K562 (cell line): ENCODE results near the gene TNFAIP8L1.

Source experiments
- CBX2 ChIP-seq: fragments of 200-600 bp; sonication (generic); IDR thresholded peaks from one replicate; pipeline ENCODE4 v1.6.1; 2012; ENCODE audit warnings: mild to moderate bottlenecking, low read length, inconsistent platforms; ENCODE audit not compliant: insufficient read depth, poor library complexity, severe bottlenecking
- CREBBP ChIP-seq: IDR thresholded peaks from one replicate; pipeline ENCODE4 v1.6.1; 2012; ENCODE audit warnings: low read depth, mild to moderate bottlenecking, control low read depth, inconsistent platforms, low read length
- EP300 ChIP-seq: IDR thresholded peaks from 2 replicates; pipeline ENCODE4 v1.6.1; 2012; ENCODE audit warnings: low read length, improper control_type of control experiment
- FOXM1 ChIP-seq, 2 experiments: fragments of 450-650 bp in 1 of 2; sonication (generic) in 1 of 2; formaldehyde crosslinking in 1 of 2; IDR thresholded peaks; 2 replicates each; pipeline versions ENCODE4 v1.6.1 to v1.9.0; 2017 to 2022; ENCODE audit warnings: low read depth in 2 of 2, mild to moderate bottlenecking in 2 of 2, missing genetic modification reagents in 1 of 2, moderate library complexity in 1 of 2
- HMG20A ChIP-seq: fragments of 450-650 bp; formaldehyde crosslinking; conservative IDR thresholded peaks from 2 replicates; pipeline ENCODE4 v1.4.0; 2020; ENCODE audit warnings: mild to moderate bottlenecking, mixed read lengths
- LCOR ChIP-seq: sonication (generic); formaldehyde crosslinking; IDR thresholded peaks from 2 replicates; pipeline ENCODE4 v1.8.0; 2022; ENCODE audit warnings: mild to moderate bottlenecking, missing genetic modification reagents
- MEF2D ChIP-seq: conservative IDR thresholded peaks from 2 replicates; pipeline ENCODE4 v1.6.1; 2016; ENCODE audit warnings: low read depth, missing genetic modification characterization, missing compliant biosample characterization
- SRF ChIP-seq, 2 experiments: fragments of 250-450, 450-650 bp in 1 of 2; sonication (Bioruptor Pico) in 1 of 2; sonication (generic) in 1 of 2; formaldehyde crosslinking; IDR thresholded peaks; 2 replicates each; pipeline versions ENCODE4 v1.5.0 to v1.5.1; 2020 to 2022; ENCODE audit warnings: mild to moderate bottlenecking in 1 of 2, missing genetic modification reagents in 1 of 2
- TF ChIP-seq, protein P1 (sequence below), 3 experiments: IDR thresholded peaks in 2 of 3; conservative IDR thresholded peaks in 1 of 3; 2 replicates each; pipeline ENCODE4 v1.5.1; 2011 to 2012; ENCODE audit warnings: low read length in 3 of 3, mild to moderate bottlenecking in 3 of 3, control low read depth in 2 of 3, improper control_type of control experiment in 1 of 3, inconsistent platforms in 1 of 3, low read depth in 1 of 3, mixed read lengths in 1 of 3, moderate library complexity in 1 of 3; ENCODE audit not compliant: insufficient read depth in 2 of 3
- TF ChIP-seq, protein P2 (sequence below): sonication (generic); formaldehyde crosslinking; IDR thresholded peaks from 2 replicates; pipeline ENCODE4 v1.8.0; 2022; ENCODE audit warnings: mild to moderate bottlenecking, missing genetic modification reagents
- TF ChIP-seq, protein P3 (sequence below): sonication (generic); formaldehyde crosslinking; IDR thresholded peaks from 2 replicates; pipeline ENCODE4 v1.8.0; 2022; ENCODE audit warnings: mild to moderate bottlenecking, low read depth, missing genetic modification reagents
- TF ChIP-seq, protein P4 (sequence below): fragments of 250-450 bp; sonication (Bioruptor Pico); IDR thresholded peaks from 2 replicates; pipeline ENCODE4 v1.8.0; 2021; ENCODE audit warnings: moderate library complexity, mild to moderate bottlenecking, inconsistent platforms
- TF ChIP-seq, protein P5 (sequence below): conservative IDR thresholded peaks from 2 replicates; pipeline ENCODE4 v1.6.1; 2011; ENCODE audit warnings: low read depth, mild to moderate bottlenecking, low read length; ENCODE audit not compliant: control insufficient read depth

GRCh38 chr19:4691373-4691772 is 52.1 kb downstream of the TNFAIP8L1 start:
- TF ChIP-seq EP300 (no peak), CREBBP (no peak), FOXM1 (IDR thresholded peaks at IDR 0.05; ENCODE audit: low read depth) (no peak), FOXM1 (CRISPR knock-in tag; IDR thresholded peaks at IDR 0.05; ENCODE audit: low read depth) (no peak), MEF2D (tag) (no peak), LCOR (CRISPR knock-in tag) (no peak), CBX2 (no peak), HMG20A (CRISPR knock-in tag) (no peak), SRF (CRISPR knock-in tag; IDR thresholded peaks at IDR 0.05) (no peak)
- TF ChIP-seq, protein P1, sequence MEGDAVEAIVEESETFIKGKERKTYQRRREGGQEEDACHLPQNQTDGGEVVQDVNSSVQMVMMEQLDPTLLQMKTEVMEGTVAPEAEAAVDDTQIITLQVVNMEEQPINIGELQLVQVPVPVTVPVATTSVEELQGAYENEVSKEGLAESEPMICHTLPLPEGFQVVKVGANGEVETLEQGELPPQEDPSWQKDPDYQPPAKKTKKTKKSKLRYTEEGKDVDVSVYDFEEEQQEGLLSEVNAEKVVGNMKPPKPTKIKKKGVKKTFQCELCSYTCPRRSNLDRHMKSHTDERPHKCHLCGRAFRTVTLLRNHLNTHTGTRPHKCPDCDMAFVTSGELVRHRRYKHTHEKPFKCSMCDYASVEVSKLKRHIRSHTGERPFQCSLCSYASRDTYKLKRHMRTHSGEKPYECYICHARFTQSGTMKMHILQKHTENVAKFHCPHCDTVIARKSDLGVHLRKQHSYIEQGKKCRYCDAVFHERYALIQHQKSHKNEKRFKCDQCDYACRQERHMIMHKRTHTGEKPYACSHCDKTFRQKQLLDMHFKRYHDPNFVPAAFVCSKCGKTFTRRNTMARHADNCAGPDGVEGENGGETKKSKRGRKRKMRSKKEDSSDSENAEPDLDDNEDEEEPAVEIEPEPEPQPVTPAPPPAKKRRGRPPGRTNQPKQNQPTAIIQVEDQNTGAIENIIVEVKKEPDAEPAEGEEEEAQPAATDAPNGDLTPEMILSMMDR (IDR thresholded peaks at IDR 0.05 in 2 of 3, conservative IDR thresholded peaks at IDR 0.05 in 1 of 3; ENCODE audit: insufficient read depth in 2 of 3, low read depth in 1 of 3, low read length in 3 of 3) = no peak
- TF ChIP-seq, protein P2, sequence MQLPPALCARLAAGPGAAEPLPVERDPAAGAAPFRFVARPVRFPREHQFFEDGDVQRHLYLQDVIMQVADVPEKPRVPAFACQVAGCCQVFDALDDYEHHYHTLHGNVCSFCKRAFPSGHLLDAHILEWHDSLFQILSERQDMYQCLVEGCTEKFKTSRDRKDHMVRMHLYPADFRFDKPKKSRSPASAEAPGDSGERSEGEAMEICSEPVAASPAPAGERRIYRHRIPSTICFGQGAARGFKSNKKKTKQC = no peak
- TF ChIP-seq, protein P3, sequence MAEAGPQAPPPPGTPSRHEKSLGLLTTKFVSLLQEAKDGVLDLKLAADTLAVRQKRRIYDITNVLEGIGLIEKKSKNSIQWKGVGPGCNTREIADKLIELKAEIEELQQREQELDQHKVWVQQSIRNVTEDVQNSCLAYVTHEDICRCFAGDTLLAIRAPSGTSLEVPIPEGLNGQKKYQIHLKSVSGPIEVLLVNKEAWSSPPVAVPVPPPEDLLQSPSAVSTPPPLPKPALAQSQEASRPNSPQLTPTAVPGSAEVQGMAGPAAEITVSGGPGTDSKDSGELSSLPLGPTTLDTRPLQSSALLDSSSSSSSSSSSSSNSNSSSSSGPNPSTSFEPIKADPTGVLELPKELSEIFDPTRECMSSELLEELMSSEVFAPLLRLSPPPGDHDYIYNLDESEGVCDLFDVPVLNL (CRISPR knock-in tag) = no peak
- TF ChIP-seq, protein P4, sequence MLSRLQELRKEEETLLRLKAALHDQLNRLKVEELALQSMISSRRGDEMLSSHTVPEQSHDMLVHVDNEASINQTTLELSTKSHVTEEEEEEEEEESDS (CRISPR knock-in tag) = no peak
- TF ChIP-seq, protein P5, sequence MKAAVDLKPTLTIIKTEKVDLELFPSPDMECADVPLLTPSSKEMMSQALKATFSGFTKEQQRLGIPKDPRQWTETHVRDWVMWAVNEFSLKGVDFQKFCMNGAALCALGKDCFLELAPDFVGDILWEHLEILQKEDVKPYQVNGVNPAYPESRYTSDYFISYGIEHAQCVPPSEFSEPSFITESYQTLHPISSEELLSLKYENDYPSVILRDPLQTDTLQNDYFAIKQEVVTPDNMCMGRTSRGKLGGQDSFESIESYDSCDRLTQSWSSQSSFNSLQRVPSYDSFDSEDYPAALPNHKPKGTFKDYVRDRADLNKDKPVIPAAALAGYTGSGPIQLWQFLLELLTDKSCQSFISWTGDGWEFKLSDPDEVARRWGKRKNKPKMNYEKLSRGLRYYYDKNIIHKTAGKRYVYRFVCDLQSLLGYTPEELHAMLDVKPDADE = no peak
